Esophagus squamous epithelium (tissue), 5 donors: Measurements from ENCODE around the gene JUND. TPM values are rescaled to one million over a fixed set of nuclear protein-coding genes. Genes with fewer than 3 reads are reported as not detected.
A peak's percentile ranks its signal among the peaks of the same experiment; 100 is the strongest.

Experiments used
- DNase-seq: peaks from one replicate; lab custom pipeline; 2025; lab: John Stamatoyannopoulos, UW
- H3K27ac ChIP-seq, 4 donors: fragments of 200-600 bp; sonication (generic); one replicate each; pipeline ENCODE4 v1.5.1; 2016 to 2019; ENCODE audit warnings: mild to moderate bottlenecking in 1 of 4
- H3K27me3 ChIP-seq, 4 donors: fragments of 200-600 bp; sonication (generic); 1 replicate in 3 of 4; 2 replicates in 1 of 4; pipeline versions ENCODE4 v1.5.1 to v1.6.0; 2017 to 2021; ENCODE audit warnings: antibody characterized with exemption in 1 of 4
- H3K36me3 ChIP-seq, 3 donors: fragments of 200-600 bp; sonication (generic); one replicate each; pipeline ENCODE4 v1.5.1; 2016 to 2019
- H3K4me1 ChIP-seq, 3 donors: fragments of 200-600 bp; sonication (generic); one replicate each; pipeline ENCODE4 v1.5.1; 2017 to 2019
- H3K4me3 ChIP-seq, 4 donors: fragments of 200-600 bp; sonication (generic); 1 replicate in 3 of 4; 2 replicates in 1 of 4; pipeline ENCODE4 v1.5.1; 2016 to 2019; ENCODE audit warnings: mild to moderate bottlenecking in 2 of 4, moderate library complexity in 1 of 4
- H3K9me3 ChIP-seq, 3 donors: fragments of 200-600 bp; sonication (generic); one replicate each; pipeline ENCODE4 v1.5.1; 2016 to 2019
- POLR2A ChIP-seq, 4 donors: fragments of 450-650 bp; IDR thresholded peaks; one replicate each; pipeline ENCODE4 v1.6.1; 2017; ENCODE audit warnings: antibody characterized with exemption in 4 of 4, mild to moderate bottlenecking in 4 of 4, moderate library complexity in 3 of 4
- WGBS, 2 donors: methylation state at CpG; one replicate each; pipeline ENCODE4 v1.1.5; 2018; 5-methylcytosine and 5-hydroxymethylcytosine counted together
- intact Hi-C: fragments of 100-400 bp; cut with DNase I; formaldehyde crosslinking; loops from one replicate; pipeline ENCODE4 v1.15.0; 2022
- total RNA-seq, 4 donors: library from RNA; depleted of rRNA; stranded (reverse); fragments of >200 nt; gene quantifications; one replicate each; pipeline ENCODE4 v1.1.0, GENCODE V29; 2016
- TF ChIP-seq, protein P1 (sequence below), 6 experiments: fragments of 450-650 bp in 4 of 6; fragments of 200-600 bp in 2 of 6; sonication (generic) in 2 of 6; IDR thresholded peaks; one replicate each; pipeline ENCODE4 v1.5.1; 2016 to 2019; ENCODE audit warnings: antibody characterized with exemption in 6 of 6, mild to moderate bottlenecking in 4 of 6, moderate library complexity in 4 of 6
- donor health status: DM: yes; HTN: yes; CAD: no.

Gene JUND
- total RNA-seq, 4 donors from 2014 or later, result 71.7 to 192 (median 166) TPM

GRCh38 chr19:18300930-18301717 lies 19.7 kb upstream of the JUND start:
- Histone ChIP-seq H3K4me3 (no peak overlapping the region), H3K27me3 (no peaks in the 10 kb centered on the region), H3K4me1 (peaks cover 37 to 58% (median 46%) of the 10 kb centered on the region in 3 donors), H3K27ac (peak overlapping the region; percentile 64 to 94 (median 72)), H3K36me3 (no peaks in the 10 kb centered on the region), H3K9me3 (no peaks in the 10 kb centered on the region)
- DNase-seq, result no peak
- intact Hi-C loops, result no loop called here
- 29 to 38% methylated on average over 10 to 14 of the region's 18 CpGs for WGBS, 2 donors
- no peak for TF ChIP-seq POLR2A (IDR thresholded peaks at IDR 0.05)
- TF ChIP-seq, protein P1, sequence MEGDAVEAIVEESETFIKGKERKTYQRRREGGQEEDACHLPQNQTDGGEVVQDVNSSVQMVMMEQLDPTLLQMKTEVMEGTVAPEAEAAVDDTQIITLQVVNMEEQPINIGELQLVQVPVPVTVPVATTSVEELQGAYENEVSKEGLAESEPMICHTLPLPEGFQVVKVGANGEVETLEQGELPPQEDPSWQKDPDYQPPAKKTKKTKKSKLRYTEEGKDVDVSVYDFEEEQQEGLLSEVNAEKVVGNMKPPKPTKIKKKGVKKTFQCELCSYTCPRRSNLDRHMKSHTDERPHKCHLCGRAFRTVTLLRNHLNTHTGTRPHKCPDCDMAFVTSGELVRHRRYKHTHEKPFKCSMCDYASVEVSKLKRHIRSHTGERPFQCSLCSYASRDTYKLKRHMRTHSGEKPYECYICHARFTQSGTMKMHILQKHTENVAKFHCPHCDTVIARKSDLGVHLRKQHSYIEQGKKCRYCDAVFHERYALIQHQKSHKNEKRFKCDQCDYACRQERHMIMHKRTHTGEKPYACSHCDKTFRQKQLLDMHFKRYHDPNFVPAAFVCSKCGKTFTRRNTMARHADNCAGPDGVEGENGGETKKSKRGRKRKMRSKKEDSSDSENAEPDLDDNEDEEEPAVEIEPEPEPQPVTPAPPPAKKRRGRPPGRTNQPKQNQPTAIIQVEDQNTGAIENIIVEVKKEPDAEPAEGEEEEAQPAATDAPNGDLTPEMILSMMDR (IDR thresholded peaks at IDR 0.05), result no peak

DNA sequence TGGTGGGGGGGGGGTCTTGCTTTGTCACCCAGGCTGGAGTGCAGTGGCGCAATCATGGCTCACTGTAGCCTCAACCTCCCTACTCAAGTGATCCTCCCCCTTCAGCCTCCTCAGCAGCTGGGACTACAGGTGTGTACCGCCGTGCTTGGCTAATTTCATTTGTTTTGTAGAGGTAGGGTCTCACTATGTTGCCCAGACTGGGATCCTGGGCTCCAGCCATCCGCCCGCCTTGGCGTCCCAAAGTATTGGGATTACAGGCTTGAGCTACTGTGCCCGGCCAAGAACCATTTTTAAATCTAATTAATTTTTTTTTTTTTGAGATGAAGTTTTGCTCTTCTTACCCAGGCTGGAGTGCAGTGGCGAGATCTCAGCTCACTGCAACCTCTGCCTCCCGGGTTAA lies 18.2 kb upstream of the JUND start:
- Histone ChIP-seq H3K9me3 (no peaks in the 10 kb centered on the region), H3K27me3 (no peaks in the 10 kb centered on the region), H3K4me1 (peaks cover 22 to 43% (median 31%) of the 10 kb centered on the region in 3 donors), H3K4me3 (no peak overlapping the region), H3K36me3 (no peaks in the 10 kb centered on the region), H3K27ac (no peak overlapping the region)
- DNase-seq, result no peak
- no peak for TF ChIP-seq POLR2A (IDR thresholded peaks at IDR 0.05)
- TF ChIP-seq, protein P1 (IDR thresholded peaks at IDR 0.05), result no peak
- intact Hi-C loops, result no loop called here
- 80 to 93% methylated on average over 6 to 9 of the region's 9 CpGs for WGBS, 2 donors

DNA sequence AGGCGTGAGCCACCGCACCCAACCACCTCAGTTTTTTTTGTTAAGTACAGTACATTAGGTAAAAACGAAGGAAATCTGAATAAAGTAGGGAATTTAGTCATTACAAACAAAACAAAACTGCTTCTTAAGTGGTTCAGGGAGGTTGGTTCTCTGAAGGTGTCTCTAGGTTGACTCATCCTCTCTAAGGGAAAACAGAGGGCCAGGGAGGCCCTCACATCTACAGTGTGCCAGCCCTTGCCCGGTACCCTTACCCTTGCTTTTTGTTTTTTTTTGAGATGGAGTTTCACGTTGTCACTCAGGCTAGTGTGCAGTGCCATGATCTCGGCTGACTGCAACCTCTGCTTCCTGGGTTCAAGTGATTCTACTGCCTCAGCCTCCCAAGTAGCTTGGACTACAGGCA lies 17.2 kb upstream of the JUND start:
- 60 to 64% methylated on average over 5 to 6 of the region's 6 CpGs for WGBS, 2 donors
- DNase-seq, result no peak
- TF ChIP-seq POLR2A (IDR thresholded peaks at IDR 0.05), result no peak
- TF ChIP-seq, protein P1 (IDR thresholded peaks at IDR 0.05), result no peak
- intact Hi-C loops, result no loop called here
- H3K4me1 ChIP-seq, result peaks cover 17 to 40% (median 24%) of the 10 kb centered on the region in 3 donors
- no peaks in the 10 kb centered on the region for H3K9me3 ChIP-seq
- H3K27me3 ChIP-seq, result no peaks in the 10 kb centered on the region
- no peaks in the 10 kb centered on the region for H3K36me3 ChIP-seq
- no peak overlapping the region for H3K4me3 ChIP-seq
- peak overlapping the region in 1 of 4 donors; percentile 38 for H3K27ac ChIP-seq

DNA sequence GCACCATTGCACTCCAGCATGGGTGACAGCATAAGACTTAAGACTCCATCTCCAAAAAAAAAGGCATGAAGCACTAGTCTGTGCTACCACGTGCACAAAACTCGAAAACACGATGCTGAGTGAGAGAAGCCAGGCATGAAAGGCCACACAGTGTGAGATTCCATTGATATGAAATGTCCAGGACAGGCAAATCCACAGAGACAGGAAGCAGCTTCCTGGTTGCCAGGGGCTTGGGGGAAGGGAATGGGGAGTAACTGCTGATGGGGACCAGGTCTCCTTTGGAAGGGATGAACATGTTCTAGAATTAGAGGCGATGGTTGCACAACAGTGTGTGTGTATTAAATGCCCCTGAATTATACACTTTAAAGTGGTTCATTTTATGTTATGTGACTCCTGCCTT lies 15.9 kb upstream of the JUND start:
- TF ChIP-seq, protein P1 (IDR thresholded peaks at IDR 0.05), result no peak
- no peak for TF ChIP-seq POLR2A (IDR thresholded peaks at IDR 0.05)
- Histone ChIP-seq H3K27me3 (no peaks in the 10 kb centered on the region), H3K4me1 (peaks cover 17 to 42% (median 24%) of the 10 kb centered on the region in 3 donors), H3K36me3 (no peaks in the 10 kb centered on the region), H3K9me3 (no peaks in the 10 kb centered on the region), H3K4me3 (no peak overlapping the region), H3K27ac (no peak overlapping the region)
- DNase-seq, result no peak
- intact Hi-C loops, result no loop called here
- WGBS, 2 donors, result 34 to 57% methylated on average over 4 of the region's 4 CpGs

GRCh38 chr19:18295034-18295451 lies 13.6 kb upstream of the JUND start:
- intact Hi-C loops, result no loop called here
- H3K4me1 ChIP-seq, result peaks cover 18 to 43% (median 26%) of the 10 kb centered on the region in 3 donors
- H3K27me3 ChIP-seq, result no peaks in the 10 kb centered on the region
- no peak overlapping the region for H3K4me3 ChIP-seq
- no peak for DNase-seq
- TF ChIP-seq POLR2A (IDR thresholded peaks at IDR 0.05), result no peak
- TF ChIP-seq, protein P1 (IDR thresholded peaks at IDR 0.05), result no peak
- H3K9me3 ChIP-seq, result no peaks in the 10 kb centered on the region
- peak overlapping the region in 1 of 4 donors; percentile 100 for H3K27ac ChIP-seq
- no peaks in the 10 kb centered on the region for H3K36me3 ChIP-seq
- WGBS, 2 donors, result 69 to 89% methylated on average over 4 of the region's 4 CpGs
